Prostate gland (tissue), 2 donors: Measurements from ENCODE around the gene GNA14.

Experiments
- POLR2A ChIP-seq: fragments of 450-650 bp; IDR thresholded peaks from one replicate; pipeline ENCODE4 v1.6.1; 2016; ENCODE audit warnings: antibody characterized with exemption, mild to moderate bottlenecking
- POLR2AphosphoS5 ChIP-seq: sonication (generic); formaldehyde crosslinking; IDR thresholded peaks from one replicate; pipeline ENCODE4 v1.6.1; 2017; ENCODE audit warnings: antibody characterized with exemption
- TF ChIP-seq, protein P1 (sequence below), 4 experiments: fragments of 200-600 bp in 2 of 4; fragments of 450-650 bp in 2 of 4; sonication (generic) in 2 of 4; IDR thresholded peaks; 1 replicate in 3 of 4; 2 replicates in 1 of 4; pipeline ENCODE4 v1.5.1; 2016 to 2019; ENCODE audit warnings: antibody characterized with exemption in 4 of 4, mild to moderate bottlenecking in 2 of 4, moderate library complexity in 2 of 4

DNA sequence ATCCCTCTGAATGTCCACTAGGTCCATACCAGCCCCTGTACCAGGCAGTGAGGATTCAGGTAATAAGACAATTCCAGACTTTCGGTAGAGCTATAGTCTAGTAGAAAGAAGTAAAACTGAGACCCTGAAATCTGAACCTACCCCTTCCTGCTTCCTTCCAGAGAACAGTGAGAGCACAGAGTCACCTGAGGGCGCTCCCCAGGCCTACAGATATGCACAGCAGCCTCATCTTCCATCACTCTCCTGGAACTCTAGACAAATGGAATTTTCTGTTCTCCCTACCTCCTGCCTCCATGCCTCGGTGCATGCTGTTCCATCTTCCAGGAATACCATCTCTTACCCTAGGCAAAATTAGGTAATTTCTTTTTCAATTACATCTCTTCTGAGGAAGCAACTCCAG lies 3.1 kb upstream of the GNA14 start:
- TF ChIP-seq, protein P1, sequence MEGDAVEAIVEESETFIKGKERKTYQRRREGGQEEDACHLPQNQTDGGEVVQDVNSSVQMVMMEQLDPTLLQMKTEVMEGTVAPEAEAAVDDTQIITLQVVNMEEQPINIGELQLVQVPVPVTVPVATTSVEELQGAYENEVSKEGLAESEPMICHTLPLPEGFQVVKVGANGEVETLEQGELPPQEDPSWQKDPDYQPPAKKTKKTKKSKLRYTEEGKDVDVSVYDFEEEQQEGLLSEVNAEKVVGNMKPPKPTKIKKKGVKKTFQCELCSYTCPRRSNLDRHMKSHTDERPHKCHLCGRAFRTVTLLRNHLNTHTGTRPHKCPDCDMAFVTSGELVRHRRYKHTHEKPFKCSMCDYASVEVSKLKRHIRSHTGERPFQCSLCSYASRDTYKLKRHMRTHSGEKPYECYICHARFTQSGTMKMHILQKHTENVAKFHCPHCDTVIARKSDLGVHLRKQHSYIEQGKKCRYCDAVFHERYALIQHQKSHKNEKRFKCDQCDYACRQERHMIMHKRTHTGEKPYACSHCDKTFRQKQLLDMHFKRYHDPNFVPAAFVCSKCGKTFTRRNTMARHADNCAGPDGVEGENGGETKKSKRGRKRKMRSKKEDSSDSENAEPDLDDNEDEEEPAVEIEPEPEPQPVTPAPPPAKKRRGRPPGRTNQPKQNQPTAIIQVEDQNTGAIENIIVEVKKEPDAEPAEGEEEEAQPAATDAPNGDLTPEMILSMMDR (IDR thresholded peaks at IDR 0.05) = no peak
- TF ChIP-seq POLR2AphosphoS5 (no peak), POLR2A (no peak)
